ENCODE measurements around the gene NOS1AP.

The NOS1AP gene

DNA sequence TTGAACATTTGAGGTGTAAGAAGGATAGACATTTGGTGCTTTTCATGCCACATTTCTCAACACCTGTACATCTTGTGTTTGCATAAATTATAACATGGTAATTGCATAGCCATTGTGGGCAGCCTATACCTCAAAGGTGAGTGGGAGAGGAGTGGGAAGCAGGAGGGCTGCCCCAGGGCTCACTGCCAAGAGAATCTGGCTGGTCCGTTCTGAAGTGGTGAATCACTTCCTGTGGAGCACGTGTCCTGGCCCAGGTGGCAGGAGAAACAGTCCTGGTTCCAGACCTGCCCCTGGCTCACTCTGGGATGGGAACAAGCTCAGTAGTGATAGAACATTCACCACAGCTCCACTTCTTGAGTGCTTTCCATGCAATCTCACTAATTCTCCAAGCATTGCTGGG, 34.2 kb upstream of the NOS1AP start:
- TF ChIP-seq EZH2phosphoT487 (IDR thresholded peaks at IDR 0.05; ENCODE audit: borderline replicate concordance, low read length): no peak
- TF ChIP-seq, protein P1, sequence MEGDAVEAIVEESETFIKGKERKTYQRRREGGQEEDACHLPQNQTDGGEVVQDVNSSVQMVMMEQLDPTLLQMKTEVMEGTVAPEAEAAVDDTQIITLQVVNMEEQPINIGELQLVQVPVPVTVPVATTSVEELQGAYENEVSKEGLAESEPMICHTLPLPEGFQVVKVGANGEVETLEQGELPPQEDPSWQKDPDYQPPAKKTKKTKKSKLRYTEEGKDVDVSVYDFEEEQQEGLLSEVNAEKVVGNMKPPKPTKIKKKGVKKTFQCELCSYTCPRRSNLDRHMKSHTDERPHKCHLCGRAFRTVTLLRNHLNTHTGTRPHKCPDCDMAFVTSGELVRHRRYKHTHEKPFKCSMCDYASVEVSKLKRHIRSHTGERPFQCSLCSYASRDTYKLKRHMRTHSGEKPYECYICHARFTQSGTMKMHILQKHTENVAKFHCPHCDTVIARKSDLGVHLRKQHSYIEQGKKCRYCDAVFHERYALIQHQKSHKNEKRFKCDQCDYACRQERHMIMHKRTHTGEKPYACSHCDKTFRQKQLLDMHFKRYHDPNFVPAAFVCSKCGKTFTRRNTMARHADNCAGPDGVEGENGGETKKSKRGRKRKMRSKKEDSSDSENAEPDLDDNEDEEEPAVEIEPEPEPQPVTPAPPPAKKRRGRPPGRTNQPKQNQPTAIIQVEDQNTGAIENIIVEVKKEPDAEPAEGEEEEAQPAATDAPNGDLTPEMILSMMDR (IDR thresholded peaks at IDR 0.05; ENCODE audit: low read depth, low read length, poor library complexity, severe bottlenecking): no peak
- H3K4me3 ChIP-seq (ENCODE audit: low read length): no peak overlapping the region
- H3K9me2 ChIP-seq (replicated peaks; ENCODE audit: control insufficient read depth, low read length): no peaks in the 10 kb centered on the region
- no peaks in the 10 kb centered on the region for H4K20me1 ChIP-seq (ENCODE audit: control insufficient read depth, insufficient read depth, low read depth, low read length)
- H3K4me2 ChIP-seq (ENCODE audit: low read length): no peak overlapping the region
- no peaks in the 10 kb centered on the region for H3K4me1 ChIP-seq (ENCODE audit: control insufficient read depth, low read length)
- no peaks in the 10 kb centered on the region for H3K79me2 ChIP-seq (ENCODE audit: control insufficient read depth, low read length)
- no peaks in the 10 kb centered on the region for H3K36me3 ChIP-seq (ENCODE audit: control insufficient read depth, low read length)
- no peak overlapping the region for H3K27ac ChIP-seq (ENCODE audit: low read depth, low read length)
- H3K9me3 ChIP-seq (ENCODE audit: control insufficient read depth, insufficient read depth, low read length): no peaks in the 10 kb centered on the region
- H3F3A ChIP-seq (ENCODE audit: control insufficient read depth, insufficient read depth): no peaks in the 10 kb centered on the region
- peaks cover 46% of the 10 kb centered on the region for H3K27me3 ChIP-seq (ENCODE audit: control insufficient read depth, low read length)

DNA sequence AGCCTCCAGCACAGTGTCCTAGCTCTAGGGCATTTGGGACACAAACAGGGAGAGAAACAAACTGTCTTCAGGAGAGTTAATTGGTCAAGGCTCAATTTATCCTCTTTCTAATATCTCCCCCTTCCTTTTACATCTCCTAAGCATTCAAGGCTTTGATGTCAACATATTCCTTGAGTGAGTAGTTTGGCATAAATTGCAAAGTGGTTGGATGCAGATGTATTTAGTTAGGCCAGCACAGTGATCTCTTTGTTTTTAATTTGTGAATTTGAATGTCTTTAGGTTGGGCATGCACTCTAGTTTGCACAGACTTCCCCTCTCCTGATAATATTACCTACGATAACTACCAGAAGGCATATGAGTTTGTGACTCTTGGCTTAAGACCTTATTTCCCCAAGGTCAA, 33.3 kb upstream of the NOS1AP start:
- no peak overlapping the region for H3K4me2 ChIP-seq (ENCODE audit: low read length)
- no peaks in the 10 kb centered on the region for H3K79me2 ChIP-seq (ENCODE audit: control insufficient read depth, low read length)
- H3K4me1 ChIP-seq (ENCODE audit: control insufficient read depth, low read length): no peaks in the 10 kb centered on the region
- no peak overlapping the region for H3K27ac ChIP-seq (ENCODE audit: low read depth, low read length)
- TF ChIP-seq, protein P1 (IDR thresholded peaks at IDR 0.05; ENCODE audit: low read depth, low read length, poor library complexity, severe bottlenecking): no peak
- TF ChIP-seq EZH2phosphoT487 (IDR thresholded peaks at IDR 0.05; ENCODE audit: borderline replicate concordance, low read length): no peak
- H3K9me3 ChIP-seq (ENCODE audit: control insufficient read depth, insufficient read depth, low read length): no peaks in the 10 kb centered on the region
- no peaks in the 10 kb centered on the region for H3K9me2 ChIP-seq (replicated peaks; ENCODE audit: control insufficient read depth, low read length)
- H3K36me3 ChIP-seq (ENCODE audit: control insufficient read depth, low read length): no peaks in the 10 kb centered on the region
- no peaks in the 10 kb centered on the region for H4K20me1 ChIP-seq (ENCODE audit: control insufficient read depth, insufficient read depth, low read depth, low read length)
- no peak overlapping the region for H3K4me3 ChIP-seq (ENCODE audit: low read length)
- no peaks in the 10 kb centered on the region for H3F3A ChIP-seq (ENCODE audit: control insufficient read depth, insufficient read depth)
- peaks cover 37% of the 10 kb centered on the region for H3K27me3 ChIP-seq (ENCODE audit: control insufficient read depth, low read length)

DNA sequence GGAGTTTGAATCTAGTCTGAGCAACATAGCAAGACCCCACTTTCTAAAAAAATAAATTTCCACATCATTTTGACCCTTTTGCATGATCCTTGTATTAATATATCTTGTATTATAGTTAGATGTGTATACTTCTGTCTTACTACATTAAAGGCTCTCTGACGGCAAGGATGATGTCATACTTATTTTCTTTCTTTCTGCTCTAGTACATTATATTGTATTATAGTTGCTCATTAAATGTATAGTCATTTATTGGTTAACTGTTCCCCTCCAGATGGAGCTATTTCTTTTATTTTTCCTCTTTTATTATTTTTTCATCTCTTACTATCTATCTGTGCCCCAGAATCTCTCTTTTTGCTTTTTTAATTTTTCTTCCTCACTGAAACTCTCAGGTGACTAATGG, 30.9 kb upstream of the NOS1AP start:
- Histone ChIP-seq H3F3A (ENCODE audit: control insufficient read depth, insufficient read depth) (no peaks in the 10 kb centered on the region), H3K27ac (ENCODE audit: low read depth, low read length) (no peak overlapping the region), H3K4me3 (ENCODE audit: low read length) (no peak overlapping the region), H3K4me2 (ENCODE audit: low read length) (no peak overlapping the region), H3K9me2 (replicated peaks; ENCODE audit: control insufficient read depth, low read length) (no peaks in the 10 kb centered on the region), H3K4me1 (ENCODE audit: control insufficient read depth, low read length) (no peaks in the 10 kb centered on the region), H3K9me3 (ENCODE audit: control insufficient read depth, insufficient read depth, low read length) (no peaks in the 10 kb centered on the region), H3K36me3 (ENCODE audit: control insufficient read depth, low read length) (no peaks in the 10 kb centered on the region), H3K79me2 (ENCODE audit: control insufficient read depth, low read length) (no peaks in the 10 kb centered on the region), H3K27me3 (ENCODE audit: control insufficient read depth, low read length) (peaks cover 21% of the 10 kb centered on the region), H4K20me1 (ENCODE audit: control insufficient read depth, insufficient read depth, low read depth, low read length) (no peaks in the 10 kb centered on the region)
- TF ChIP-seq, protein P1 (IDR thresholded peaks at IDR 0.05; ENCODE audit: low read depth, low read length, poor library complexity, severe bottlenecking): no peak
- no peak for TF ChIP-seq EZH2phosphoT487 (IDR thresholded peaks at IDR 0.05; ENCODE audit: borderline replicate concordance, low read length)

DNA sequence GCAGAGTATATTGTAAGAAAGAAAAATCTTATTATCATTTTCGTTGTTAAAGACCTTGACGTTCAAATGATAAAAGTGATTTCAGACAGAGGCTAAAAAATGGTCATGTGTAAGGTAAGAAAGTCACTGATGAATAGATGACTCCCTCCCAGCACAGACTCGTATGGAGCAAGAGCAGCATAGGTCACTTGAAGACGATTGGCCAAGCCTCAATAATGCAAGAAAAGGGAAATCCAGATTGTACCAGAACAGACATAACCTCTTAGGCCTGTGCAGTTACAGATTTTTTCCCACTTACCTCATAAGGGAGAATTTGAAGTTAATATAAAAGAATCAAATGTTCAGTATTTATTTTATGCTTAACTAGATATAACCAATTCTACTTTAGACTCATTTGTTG, 29.5 kb upstream of the NOS1AP start:
- H3K36me3 ChIP-seq (ENCODE audit: control insufficient read depth, low read length): no peaks in the 10 kb centered on the region
- H3F3A ChIP-seq (ENCODE audit: control insufficient read depth, insufficient read depth): no peaks in the 10 kb centered on the region
- no peaks in the 10 kb centered on the region for H3K9me3 ChIP-seq (ENCODE audit: control insufficient read depth, insufficient read depth, low read length)
- H3K4me2 ChIP-seq (ENCODE audit: low read length): no peak overlapping the region
- no peak overlapping the region for H3K4me3 ChIP-seq (ENCODE audit: low read length)
- H4K20me1 ChIP-seq (ENCODE audit: control insufficient read depth, insufficient read depth, low read depth, low read length): no peaks in the 10 kb centered on the region
- H3K27me3 ChIP-seq (ENCODE audit: control insufficient read depth, low read length): peaks cover 20% of the 10 kb centered on the region
- no peaks in the 10 kb centered on the region for H3K4me1 ChIP-seq (ENCODE audit: control insufficient read depth, low read length)
- no peaks in the 10 kb centered on the region for H3K9me2 ChIP-seq (replicated peaks; ENCODE audit: control insufficient read depth, low read length)
- no peaks in the 10 kb centered on the region for H3K79me2 ChIP-seq (ENCODE audit: control insufficient read depth, low read length)
- no peak overlapping the region for H3K27ac ChIP-seq (ENCODE audit: low read depth, low read length)
- TF ChIP-seq, protein P1 (IDR thresholded peaks at IDR 0.05; ENCODE audit: low read depth, low read length, poor library complexity, severe bottlenecking): no peak
- TF ChIP-seq EZH2phosphoT487 (IDR thresholded peaks at IDR 0.05; ENCODE audit: borderline replicate concordance, low read length): no peak

All from DOHH2 (cell line).